HFFc6 (cell line): ENCODE data around the gene HDAC9. TPM values are rescaled to one million over a fixed set of nuclear protein-coding genes. Genes with fewer than 3 reads are reported as not detected.

Experiments used
- DNase-seq: peaks from one replicate; pipeline ENCODE4 v3.0.0-alpha.2; 2018
- H3K27ac Mint-ChIP-seq: 2 replicates; pipeline ENCODE4 v1.8.0; 2020; ENCODE audit warnings: mild to moderate bottlenecking, mixed read lengths
- H3K27me3 Mint-ChIP-seq: 2 replicates; pipeline ENCODE4 v1.8.0; 2021; ENCODE audit warnings: mild to moderate bottlenecking, moderate library complexity, mixed read lengths; ENCODE audit not compliant: insufficient read depth
- H3K36me3 Mint-ChIP-seq: 2 replicates; pipeline ENCODE4 v1.8.0; 2021; ENCODE audit warnings: low read depth, mixed read lengths
- H3K4me1 Mint-ChIP-seq: 2 replicates; pipeline ENCODE4 v1.8.0; 2020; ENCODE audit warnings: low read depth, mixed read lengths
- H3K4me3 Mint-ChIP-seq: 2 replicates; pipeline ENCODE4 v1.8.0; 2020; ENCODE audit warnings: mild to moderate bottlenecking, moderate library complexity, mixed read lengths
- H3K9me3 Mint-ChIP-seq: 2 replicates; pipeline ENCODE4 v1.8.0; 2020; ENCODE audit warnings: mild to moderate bottlenecking, mixed read lengths
- total RNA-seq, 6 experiments: library from RNA; stranded (reverse); fragmentation: NEBNext Ultra II Directional; extraction: Animal tissue kit (Norgen Biotek cat#: 25700); gene quantifications; 2 replicates in 1 of 6; 3 replicates in 5 of 6; pipeline ENCODE4 v1.2.3, GENCODE V29; 2021
- TF ChIP-seq, protein P1 (sequence below): fragments of 200-600 bp; sonication (generic); IDR thresholded peaks from 2 replicates; pipeline ENCODE4 v1.5.0; 2021; ENCODE audit warnings: antibody characterized with exemption, mild to moderate bottlenecking

HDAC9 gene
- total RNA-seq, 6 experiments from 2014 or later = 11.5 to 29.2 (median 13.2) TPM

DNA sequence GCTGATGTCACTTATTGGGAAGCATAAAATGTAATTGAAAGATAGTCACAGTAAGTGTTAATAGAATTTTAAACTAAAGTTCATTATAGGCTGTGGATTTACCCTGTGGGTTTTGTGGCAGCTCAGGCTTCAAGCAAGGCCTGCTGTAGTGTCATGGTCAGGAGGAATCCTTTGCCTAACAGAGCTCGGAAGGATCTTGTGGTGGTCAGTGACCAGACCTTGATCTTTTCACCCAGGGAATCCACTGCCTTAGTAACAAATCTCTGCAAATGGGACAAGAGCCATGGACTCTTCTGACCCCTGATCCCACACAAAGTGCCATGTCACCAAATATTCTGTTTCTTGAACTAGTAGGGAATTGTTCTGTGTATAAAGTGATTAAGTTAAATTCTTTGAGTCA, 20.6 kb upstream of the HDAC9 start:
- no peaks in the 10 kb centered on the region for H3K36me3 Mint-ChIP-seq
- H3K9me3 Mint-ChIP-seq = no peaks in the 10 kb centered on the region
- DNase-seq = no peak
- H3K27ac Mint-ChIP-seq = no peak overlapping the region
- no peak overlapping the region for H3K4me3 Mint-ChIP-seq
- H3K27me3 Mint-ChIP-seq = no peaks in the 10 kb centered on the region; the same call in 1 of the 2 replicates
- no peaks in the 10 kb centered on the region for H3K4me1 Mint-ChIP-seq
- TF ChIP-seq, protein P1, sequence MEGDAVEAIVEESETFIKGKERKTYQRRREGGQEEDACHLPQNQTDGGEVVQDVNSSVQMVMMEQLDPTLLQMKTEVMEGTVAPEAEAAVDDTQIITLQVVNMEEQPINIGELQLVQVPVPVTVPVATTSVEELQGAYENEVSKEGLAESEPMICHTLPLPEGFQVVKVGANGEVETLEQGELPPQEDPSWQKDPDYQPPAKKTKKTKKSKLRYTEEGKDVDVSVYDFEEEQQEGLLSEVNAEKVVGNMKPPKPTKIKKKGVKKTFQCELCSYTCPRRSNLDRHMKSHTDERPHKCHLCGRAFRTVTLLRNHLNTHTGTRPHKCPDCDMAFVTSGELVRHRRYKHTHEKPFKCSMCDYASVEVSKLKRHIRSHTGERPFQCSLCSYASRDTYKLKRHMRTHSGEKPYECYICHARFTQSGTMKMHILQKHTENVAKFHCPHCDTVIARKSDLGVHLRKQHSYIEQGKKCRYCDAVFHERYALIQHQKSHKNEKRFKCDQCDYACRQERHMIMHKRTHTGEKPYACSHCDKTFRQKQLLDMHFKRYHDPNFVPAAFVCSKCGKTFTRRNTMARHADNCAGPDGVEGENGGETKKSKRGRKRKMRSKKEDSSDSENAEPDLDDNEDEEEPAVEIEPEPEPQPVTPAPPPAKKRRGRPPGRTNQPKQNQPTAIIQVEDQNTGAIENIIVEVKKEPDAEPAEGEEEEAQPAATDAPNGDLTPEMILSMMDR = no peak

DNA sequence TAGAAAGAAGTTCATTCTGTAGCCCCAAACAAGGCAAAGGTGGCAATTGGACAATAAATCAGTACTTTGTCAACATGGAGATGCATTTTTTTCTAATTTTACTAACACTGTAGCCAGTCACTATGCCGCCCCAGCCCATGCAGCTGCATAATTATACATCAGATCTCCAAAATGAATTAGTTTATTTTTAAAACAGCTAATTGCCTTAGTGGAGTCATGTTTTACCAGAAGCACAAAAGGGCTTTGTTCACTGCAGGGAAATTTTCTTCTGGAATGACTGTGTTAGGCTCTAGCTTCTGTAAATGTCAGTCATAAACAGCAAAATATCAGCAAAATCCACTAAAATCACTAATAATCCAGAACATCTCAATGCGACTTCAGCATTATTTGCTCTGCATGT, 20.1 kb upstream of the HDAC9 start:
- Mint-ChIP-seq H3K4me1 (no peaks in the 10 kb centered on the region), H3K36me3 (no peaks in the 10 kb centered on the region), H3K4me3 (no peak overlapping the region), H3K27ac (no peak overlapping the region), H3K9me3 (no peaks in the 10 kb centered on the region), H3K27me3 (no peaks in the 10 kb centered on the region; the same call in 1 of the 2 replicates)
- TF ChIP-seq, protein P1 = no peak
- DNase-seq = no peak

DNA sequence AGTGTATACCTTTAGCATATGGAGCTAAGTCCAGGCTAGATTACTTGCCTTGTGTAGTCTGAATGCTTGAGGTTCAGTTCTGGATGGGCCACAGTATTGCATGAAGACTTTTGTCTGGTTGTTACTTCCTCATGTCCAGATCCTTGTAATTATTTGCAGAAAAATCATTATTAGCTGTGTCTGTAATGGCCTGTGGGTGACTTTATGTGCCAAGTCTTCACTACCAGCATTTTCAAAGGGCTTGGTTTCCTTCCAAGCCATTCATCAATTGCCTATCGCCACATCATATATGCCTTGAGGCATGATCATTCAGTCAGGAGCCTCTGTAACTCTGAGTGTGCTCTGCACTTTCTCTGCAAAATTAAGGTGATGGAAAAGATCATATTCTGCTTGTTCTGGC, 13.8 kb upstream of the HDAC9 start:
- no peak for DNase-seq
- TF ChIP-seq, protein P1 = no peak
- Mint-ChIP-seq H3K4me1 (no peaks in the 10 kb centered on the region), H3K9me3 (no peaks in the 10 kb centered on the region), H3K4me3 (no peak overlapping the region), H3K27me3 (no peaks in the 10 kb centered on the region), H3K27ac (no peak overlapping the region), H3K36me3 (no peaks in the 10 kb centered on the region)

DNA sequence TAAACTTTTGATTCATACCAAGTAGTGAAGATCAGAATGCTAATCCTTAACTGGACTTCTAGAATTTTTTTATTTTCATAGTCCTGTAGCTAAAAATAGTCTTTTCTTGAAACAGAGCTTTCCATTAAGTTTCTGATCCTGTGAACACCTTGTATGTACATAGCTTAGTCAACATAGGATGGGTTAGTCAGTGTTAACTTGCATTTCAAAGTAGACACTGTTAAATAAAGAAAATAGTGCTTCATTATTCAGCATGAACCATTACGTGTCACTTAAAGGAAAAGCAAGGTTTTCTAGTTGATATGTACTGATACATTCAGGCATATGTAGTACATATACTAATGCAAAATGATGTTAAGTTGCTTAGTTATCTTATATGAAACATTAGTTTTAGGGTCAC, 7.5 kb upstream of the HDAC9 start:
- H3K9me3 Mint-ChIP-seq = no peaks in the 10 kb centered on the region
- peaks cover 5% of the 10 kb centered on the region; the same call in 1 of the 2 replicates for H3K4me1 Mint-ChIP-seq
- no peak for DNase-seq
- H3K4me3 Mint-ChIP-seq = no peak overlapping the region
- no peaks in the 10 kb centered on the region for H3K36me3 Mint-ChIP-seq
- no peak overlapping the region for H3K27ac Mint-ChIP-seq
- H3K27me3 Mint-ChIP-seq = no peaks in the 10 kb centered on the region
- TF ChIP-seq, protein P1 = no peak

DNA sequence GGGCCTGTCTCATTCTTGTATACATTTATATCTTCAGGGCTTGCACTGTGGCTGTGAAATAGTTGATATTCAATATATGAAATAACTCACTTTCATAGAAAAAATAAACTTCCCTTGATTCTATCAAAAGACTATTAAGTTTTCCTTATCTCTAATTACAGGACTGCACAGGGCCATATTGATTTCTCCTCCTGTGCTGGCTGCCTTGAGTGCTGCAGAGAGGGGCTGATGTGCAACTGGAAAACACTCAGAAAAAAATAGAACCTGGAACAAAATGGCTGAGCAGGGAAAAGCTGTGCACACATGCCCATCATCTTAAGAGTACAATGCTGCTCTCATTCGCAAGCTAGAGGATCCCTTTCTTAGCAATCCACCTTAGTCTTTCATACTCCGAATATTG, 5.9 kb upstream of the HDAC9 start:
- no peaks in the 10 kb centered on the region for H3K9me3 Mint-ChIP-seq
- TF ChIP-seq, protein P1 = no peak
- no peak overlapping the region for H3K4me3 Mint-ChIP-seq
- no peak for DNase-seq
- no peaks in the 10 kb centered on the region for H3K27me3 Mint-ChIP-seq
- H3K27ac Mint-ChIP-seq = no peak overlapping the region
- H3K36me3 Mint-ChIP-seq = no peaks in the 10 kb centered on the region
- H3K4me1 Mint-ChIP-seq = peaks cover 10% of the 10 kb centered on the region

DNA sequence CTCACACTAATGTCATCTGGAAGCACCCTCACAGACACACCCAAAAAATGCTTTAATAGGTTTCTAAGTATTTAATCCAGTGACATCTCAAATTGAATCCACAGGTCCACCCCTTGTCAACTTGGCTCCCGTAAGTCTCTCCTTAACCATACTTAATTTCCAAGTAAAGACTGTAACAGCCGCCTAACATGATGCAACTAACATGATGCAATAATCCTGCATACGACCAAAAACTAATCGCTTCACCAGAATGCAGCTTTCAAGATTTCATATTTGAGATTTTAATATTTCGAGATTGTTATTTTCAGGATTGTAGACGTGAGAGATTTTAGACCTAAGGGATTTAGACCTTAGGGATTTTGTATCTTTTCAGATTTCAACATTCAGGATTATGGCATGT, 3.7 kb upstream of the HDAC9 start:
- Mint-ChIP-seq H3K9me3 (no peaks in the 10 kb centered on the region), H3K36me3 (no peaks in the 10 kb centered on the region), H3K4me3 (no peak overlapping the region), H3K27me3 (no peaks in the 10 kb centered on the region), H3K4me1 (peaks cover 32% of the 10 kb centered on the region), H3K27ac (no peak overlapping the region)
- DNase-seq = no peak
- TF ChIP-seq, protein P1 = no peak
